ENCODE results near the gene GRP.

- TF ChIP-seq MAX (IDR thresholded peaks at IDR 0.05) (no peak), POLR2A (IDR thresholded peaks at IDR 0.05; ENCODE audit: borderline replicate concordance, extremely low read depth, insufficient read depth, insufficient read length) (no peak), TCF7L2 (IDR thresholded peaks at IDR 0.05; ENCODE audit: borderline replicate concordance, extremely low read depth, insufficient read depth, insufficient read length) (no peak), EZH2 (IDR thresholded peaks at IDR 0.05) (no peak), REST (IDR thresholded peaks at IDR 0.05; ENCODE audit: low read depth) (no peak), CTCF (IDR thresholded peaks at IDR 0.05 in 2 of 3, conservative IDR thresholded peaks at IDR 0.05 in 1 of 3; ENCODE audit: borderline replicate concordance in 1 of 3, insufficient read depth in 1 of 3, low read depth in 2 of 3, low read length in 2 of 3) (no peak)
Observed at GRCh38 chr18:59263661-59264060, 43.7 kb downstream of the GRP start.
